Ishikawa (cell line): ENCODE results near the gene FBXO21.

Experiments used
- CEBPB ChIP-seq: IDR thresholded peaks from 2 replicates; pipeline ENCODE4 v1.6.1; 2012
- EGR1 ChIP-seq: IDR thresholded peaks from 2 replicates; pipeline ENCODE4 v1.6.1; 2012
- EP300 ChIP-seq: IDR thresholded peaks from 2 replicates; pipeline ENCODE4 v1.6.1; 2012; ENCODE audit warnings: borderline replicate concordance
- FOXM1 ChIP-seq: IDR thresholded peaks from 2 replicates; pipeline ENCODE4 v1.6.1; 2012; ENCODE audit warnings: low read depth, borderline replicate concordance
- MAX ChIP-seq: IDR thresholded peaks from 2 replicates; pipeline ENCODE4 v1.6.1; 2012
- REST ChIP-seq: IDR thresholded peaks from 2 replicates; pipeline ENCODE4 v1.6.1; 2012; ENCODE audit warnings: low read depth, mild to moderate bottlenecking
- YY1 ChIP-seq: IDR thresholded peaks from 2 replicates; pipeline ENCODE4 v1.6.1; 2012; ENCODE audit warnings: low read depth
- ZBTB7A ChIP-seq: IDR thresholded peaks from 2 replicates; pipeline ENCODE4 v1.6.1; 2012; ENCODE audit warnings: low read depth

- TF ChIP-seq EGR1 (no peak), REST (no peak), ZBTB7A (no peak), FOXM1 (no peak), YY1 (no peak), MAX (no peak), CEBPB (no peak), EP300 (no peak)
These were observed 28.7 kb downstream of the FBXO21 start for GRCh38 chr12:117161460-117162166.
